DOHH2 (cell line): Measurements from ENCODE around the gene ARID5B.
A peak's percentile ranks its signal among the peaks of the same experiment; 100 is the strongest.

ENCODE experiments used
- H3F3A ChIP-seq: fragments of 200-600 bp; sonication (generic), shearing (Covaris generic); 2 replicates; pipeline ENCODE4 v1.6.0; 2016; ENCODE audit warnings: antibody characterized with exemption, mild to moderate bottlenecking; ENCODE audit not compliant: control insufficient read depth, insufficient read depth
- H3K27ac ChIP-seq: fragments of 200-600 bp; sonication (generic); 2 replicates; pipeline ENCODE4 v1.5.1; 2014; ENCODE audit warnings: low read depth, mild to moderate bottlenecking, low read length, moderate library complexity
- H3K27me3 ChIP-seq: fragments of 200-600 bp; sonication (generic); 2 replicates; pipeline ENCODE4 v1.6.1; 2014; ENCODE audit warnings: mild to moderate bottlenecking, low read length, mixed read lengths; ENCODE audit not compliant: control insufficient read depth
- H3K36me3 ChIP-seq: fragments of 200-600 bp; sonication (generic); 2 replicates; pipeline ENCODE4 v1.6.1; 2014; ENCODE audit warnings: mild to moderate bottlenecking, low read length, moderate library complexity, mixed read lengths; ENCODE audit not compliant: control insufficient read depth
- H3K4me1 ChIP-seq: fragments of 200-600 bp; sonication (generic); 2 replicates; pipeline ENCODE4 v1.6.1; 2014; ENCODE audit warnings: mild to moderate bottlenecking, low read length, mixed read lengths; ENCODE audit not compliant: control insufficient read depth
- H3K4me2 ChIP-seq: fragments of 200-600 bp; sonication (generic); 2 replicates; pipeline ENCODE4 v1.6.0; 2014; ENCODE audit warnings: mild to moderate bottlenecking, low read length, moderate library complexity
- H3K4me3 ChIP-seq: fragments of 200-600 bp; sonication (generic); 2 replicates; pipeline ENCODE4 v1.5.1; 2014; ENCODE audit warnings: mild to moderate bottlenecking, low read length, mixed read lengths
- H3K79me2 ChIP-seq: fragments of 200-600 bp; sonication (generic); 2 replicates; pipeline ENCODE4 v1.6.1; 2014; ENCODE audit warnings: mild to moderate bottlenecking, low read length, mixed read lengths; ENCODE audit not compliant: control insufficient read depth
- H3K9me2 ChIP-seq: fragments of 200-600 bp; sonication (generic); replicated peaks from 2 replicates; pipeline ENCODE4 v1.6.1; 2014; ENCODE audit warnings: mild to moderate bottlenecking, low read length, mixed read lengths; ENCODE audit not compliant: control insufficient read depth
- H3K9me3 ChIP-seq: fragments of 200-600 bp; sonication (generic); 2 replicates; pipeline ENCODE4 v1.6.1; 2014; ENCODE audit warnings: antibody characterized with exemption, low read length, mixed read lengths; ENCODE audit not compliant: control insufficient read depth, insufficient read depth
- H4K20me1 ChIP-seq: fragments of 200-600 bp; sonication (generic); 2 replicates; pipeline ENCODE4 v1.6.0; 2014; ENCODE audit warnings: low read depth, mild to moderate bottlenecking, antibody characterized with exemption, low read length, moderate library complexity; ENCODE audit not compliant: control insufficient read depth, insufficient read depth
- EZH2phosphoT487 ChIP-seq: fragments of 200-600 bp; sonication (generic); IDR thresholded peaks from 2 replicates; pipeline ENCODE4 v1.6.1; 2017; ENCODE audit warnings: borderline replicate concordance, mild to moderate bottlenecking, antibody characterized with exemption, low read length, moderate library complexity, mixed read lengths
- TF ChIP-seq, protein P1 (sequence below): fragments of 200-600 bp; sonication (generic); IDR thresholded peaks from one replicate; pipeline ENCODE4 v1.5.1; 2014; ENCODE audit warnings: antibody characterized with exemption, mild to moderate bottlenecking, low read depth, low read length; ENCODE audit not compliant: poor library complexity, severe bottlenecking

ARID5B gene

DNA sequence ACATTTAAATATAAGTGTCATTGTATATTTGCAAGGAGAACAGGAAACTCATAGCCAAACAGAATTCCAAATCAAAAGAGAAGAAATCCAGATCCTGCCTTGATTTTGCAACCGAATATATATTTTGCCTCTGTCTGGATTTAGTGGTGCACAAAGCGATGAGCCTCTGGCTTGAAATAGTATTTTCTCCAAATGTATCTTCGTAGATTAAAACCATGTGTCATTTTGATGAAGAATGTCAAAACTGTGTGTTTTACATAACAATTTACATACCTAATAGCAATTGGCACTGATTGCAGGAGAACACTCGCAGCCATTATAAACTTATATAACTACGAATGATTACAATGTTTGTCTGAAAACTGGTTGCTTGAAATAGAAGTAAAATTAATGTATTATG lies 156.4 kb downstream of the ARID5B start:
- Histone ChIP-seq H3K4me2 (peak overlapping the region; percentile 1; the same call in 1 of the 2 replicates), H3F3A (no peaks in the 10 kb centered on the region), H3K36me3 (peaks cover 80% of the 10 kb centered on the region), H4K20me1 (no peaks in the 10 kb centered on the region), H3K9me3 (no peaks in the 10 kb centered on the region), H3K27me3 (no peaks in the 10 kb centered on the region), H3K9me2 (no peaks in the 10 kb centered on the region), H3K27ac (no peak overlapping the region), H3K79me2 (peaks cover 8% of the 10 kb centered on the region), H3K4me1 (peaks cover 78% of the 10 kb centered on the region), H3K4me3 (no peak overlapping the region)
- TF ChIP-seq, protein P1, sequence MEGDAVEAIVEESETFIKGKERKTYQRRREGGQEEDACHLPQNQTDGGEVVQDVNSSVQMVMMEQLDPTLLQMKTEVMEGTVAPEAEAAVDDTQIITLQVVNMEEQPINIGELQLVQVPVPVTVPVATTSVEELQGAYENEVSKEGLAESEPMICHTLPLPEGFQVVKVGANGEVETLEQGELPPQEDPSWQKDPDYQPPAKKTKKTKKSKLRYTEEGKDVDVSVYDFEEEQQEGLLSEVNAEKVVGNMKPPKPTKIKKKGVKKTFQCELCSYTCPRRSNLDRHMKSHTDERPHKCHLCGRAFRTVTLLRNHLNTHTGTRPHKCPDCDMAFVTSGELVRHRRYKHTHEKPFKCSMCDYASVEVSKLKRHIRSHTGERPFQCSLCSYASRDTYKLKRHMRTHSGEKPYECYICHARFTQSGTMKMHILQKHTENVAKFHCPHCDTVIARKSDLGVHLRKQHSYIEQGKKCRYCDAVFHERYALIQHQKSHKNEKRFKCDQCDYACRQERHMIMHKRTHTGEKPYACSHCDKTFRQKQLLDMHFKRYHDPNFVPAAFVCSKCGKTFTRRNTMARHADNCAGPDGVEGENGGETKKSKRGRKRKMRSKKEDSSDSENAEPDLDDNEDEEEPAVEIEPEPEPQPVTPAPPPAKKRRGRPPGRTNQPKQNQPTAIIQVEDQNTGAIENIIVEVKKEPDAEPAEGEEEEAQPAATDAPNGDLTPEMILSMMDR, result no peak
- no peak for TF ChIP-seq EZH2phosphoT487

DNA sequence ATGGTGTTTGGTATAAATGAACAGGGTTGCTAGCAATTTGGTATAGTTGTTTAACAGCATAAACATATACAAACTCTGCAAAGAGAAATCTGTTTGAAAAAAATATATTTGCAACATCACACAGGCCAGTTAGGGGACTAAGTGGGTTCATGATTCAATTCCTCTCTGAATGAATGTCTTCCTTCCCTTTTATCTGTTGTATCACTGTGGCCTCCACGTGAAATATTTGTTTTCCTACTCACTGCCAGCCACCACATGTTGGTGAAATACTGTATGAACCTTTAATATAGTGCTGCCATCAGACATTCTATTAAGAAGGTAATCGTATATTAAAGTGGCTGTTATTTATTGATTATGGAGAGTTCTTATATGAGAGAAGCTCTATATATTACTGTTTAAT lies 157.0 kb downstream of the ARID5B start:
- Histone ChIP-seq H3K9me2 (no peaks in the 10 kb centered on the region), H4K20me1 (no peaks in the 10 kb centered on the region), H3K27me3 (no peaks in the 10 kb centered on the region), H3K4me2 (peak overlapping the region; percentile 53), H3K9me3 (no peaks in the 10 kb centered on the region), H3K4me3 (peak overlapping the region; percentile 42; the same call in 1 of the 2 replicates), H3K4me1 (peaks cover 71% of the 10 kb centered on the region), H3K36me3 (peaks cover 76% of the 10 kb centered on the region), H3K27ac (peak overlapping the region; percentile 45), H3F3A (no peaks in the 10 kb centered on the region), H3K79me2 (peaks cover 7% of the 10 kb centered on the region; the same call in 1 of the 2 replicates)
- TF ChIP-seq EZH2phosphoT487, result no peak
- TF ChIP-seq, protein P1, result no peak

DNA sequence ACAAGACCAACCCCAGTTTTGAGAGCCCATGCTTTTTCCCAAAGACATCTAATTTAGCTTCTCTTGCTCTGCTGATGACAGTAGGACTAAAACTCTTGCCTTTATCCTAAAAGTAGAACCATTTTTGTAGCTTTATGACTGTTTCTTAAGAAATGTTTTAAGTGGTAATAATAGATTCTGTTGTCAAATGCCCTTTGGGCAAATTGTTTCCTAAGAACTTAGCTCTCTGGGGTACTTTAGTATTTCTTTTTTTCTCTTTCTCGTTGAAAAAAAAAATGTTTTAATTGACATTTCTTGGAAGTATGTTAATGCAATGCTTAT lies 157.4 kb downstream of the ARID5B start:
- H3K9me2 ChIP-seq, result no peaks in the 10 kb centered on the region
- H3K27ac ChIP-seq, result peak overlapping the region; percentile 45
- H3K27me3 ChIP-seq, result no peaks in the 10 kb centered on the region
- H3K79me2 ChIP-seq, result 0 out of 2 replicates have a peak, but pooled peaks cover 7% of the 10 kb centered on the region
- H3K4me3 ChIP-seq, result peak overlapping the region; percentile 42; the same call in 1 of the 2 replicates
- H4K20me1 ChIP-seq, result no peaks in the 10 kb centered on the region
- no peak for TF ChIP-seq EZH2phosphoT487
- TF ChIP-seq, protein P1, result no peak
- no peaks in the 10 kb centered on the region for H3K9me3 ChIP-seq
- H3K36me3 ChIP-seq, result peaks cover 76% of the 10 kb centered on the region
- no peaks in the 10 kb centered on the region for H3F3A ChIP-seq
- peaks cover 68% of the 10 kb centered on the region for H3K4me1 ChIP-seq
- peak overlapping the region; percentile 53 for H3K4me2 ChIP-seq
